Uterus (tissue), 4 donors: ENCODE data around the gene C19orf25. TPM values are rescaled to one million over a fixed set of nuclear protein-coding genes. Genes with fewer than 3 reads are reported as not detected.
"Not testable (repeated sequence)": the region's sequence is repeated elsewhere in the genome, so short reads cannot be mapped to it uniquely, and the experiment has no call there.

Source experiments
- DNase-seq, 2 donors: peaks; one replicate each; pipeline ENCODE4 v3.0.0-alpha.2; 2019 to 2020
- H3K27ac ChIP-seq, 2 donors: fragments of 200-600 bp; sonication (generic); 1 replicate in 1 of 2; 2 replicates in 1 of 2; pipeline ENCODE4 v1.5.1; 2016 to 2018
- H3K27me3 ChIP-seq, 2 donors: fragments of 200-600 bp; sonication (generic); one replicate each; pipeline ENCODE4 v1.5.1; 2018 to 2019; ENCODE audit warnings: control low read depth in 1 of 2
- H3K36me3 ChIP-seq, 2 donors: fragments of 200-600 bp; sonication (generic); one replicate each; pipeline ENCODE4 v1.5.1; 2019; ENCODE audit warnings: control low read depth in 1 of 2
- H3K4me1 ChIP-seq, 2 donors: fragments of 200-600 bp; sonication (generic); one replicate each; pipeline ENCODE4 v1.5.1; 2018 to 2019; ENCODE audit warnings: control low read depth in 1 of 2
- H3K4me3 ChIP-seq, 2 donors: fragments of 200-600 bp; sonication (generic); 1 replicate in 1 of 2; 2 replicates in 1 of 2; pipeline ENCODE4 v1.5.1; 2018 to 2019; ENCODE audit warnings: mild to moderate bottlenecking in 1 of 2
- H3K9me3 ChIP-seq, 2 donors: fragments of 200-600 bp; sonication (generic); one replicate each; pipeline ENCODE4 v1.5.1; 2019; ENCODE audit warnings: control low read depth in 1 of 2
- POLR2A ChIP-seq, 2 donors: fragments of 450-650 bp; IDR thresholded peaks; one replicate each; pipeline ENCODE4 v1.6.1; 2016; ENCODE audit warnings: antibody characterized with exemption in 2 of 2, mild to moderate bottlenecking in 1 of 2, moderate library complexity in 1 of 2
- intact Hi-C: fragments of 100-400 bp; cut with DNase I; formaldehyde crosslinking; loops from one replicate; pipeline ENCODE4 v1.15.1; 2023; ENCODE audit warnings: low total_unique reads
- total RNA-seq, 4 donors: library from RNA; depleted of rRNA in 3 of 4; stranded (reverse); fragments of >200 nt in 3 of 4; gene quantifications; one replicate each; pipeline versions ENCODE4 v1.1.0 to v1.2.4, GENCODE V29; 2014 to 2023
- TF ChIP-seq, protein P1 (sequence below), 4 experiments: fragments of 200-600 bp in 2 of 4; fragments of 450-650 bp in 2 of 4; sonication (generic) in 2 of 4; IDR thresholded peaks; one replicate each; pipeline ENCODE4 v1.5.1; 2016 to 2019; ENCODE audit warnings: antibody characterized with exemption in 4 of 4, mild to moderate bottlenecking in 2 of 4, moderate library complexity in 1 of 4
- donor health status: DM: yes; HTN: yes; CAD: no.

Gene C19orf25
- total RNA-seq, 4 donors from 2014 or later: 17.7 to 32.9 (median 28.9) TPM

GRCh38 chr19:1503925-1504773 lies 25.1 kb upstream of the C19orf25 start:
- H3K4me1 ChIP-seq: peaks cover 0 to 6% of the 10 kb centered on the region in 2 donors
- H3K27me3 ChIP-seq: no peaks in the 10 kb centered on the region
- TF ChIP-seq, protein P1, sequence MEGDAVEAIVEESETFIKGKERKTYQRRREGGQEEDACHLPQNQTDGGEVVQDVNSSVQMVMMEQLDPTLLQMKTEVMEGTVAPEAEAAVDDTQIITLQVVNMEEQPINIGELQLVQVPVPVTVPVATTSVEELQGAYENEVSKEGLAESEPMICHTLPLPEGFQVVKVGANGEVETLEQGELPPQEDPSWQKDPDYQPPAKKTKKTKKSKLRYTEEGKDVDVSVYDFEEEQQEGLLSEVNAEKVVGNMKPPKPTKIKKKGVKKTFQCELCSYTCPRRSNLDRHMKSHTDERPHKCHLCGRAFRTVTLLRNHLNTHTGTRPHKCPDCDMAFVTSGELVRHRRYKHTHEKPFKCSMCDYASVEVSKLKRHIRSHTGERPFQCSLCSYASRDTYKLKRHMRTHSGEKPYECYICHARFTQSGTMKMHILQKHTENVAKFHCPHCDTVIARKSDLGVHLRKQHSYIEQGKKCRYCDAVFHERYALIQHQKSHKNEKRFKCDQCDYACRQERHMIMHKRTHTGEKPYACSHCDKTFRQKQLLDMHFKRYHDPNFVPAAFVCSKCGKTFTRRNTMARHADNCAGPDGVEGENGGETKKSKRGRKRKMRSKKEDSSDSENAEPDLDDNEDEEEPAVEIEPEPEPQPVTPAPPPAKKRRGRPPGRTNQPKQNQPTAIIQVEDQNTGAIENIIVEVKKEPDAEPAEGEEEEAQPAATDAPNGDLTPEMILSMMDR (IDR thresholded peaks at IDR 0.05): no peak
- no peak for TF ChIP-seq POLR2A (IDR thresholded peaks at IDR 0.05)
- H3K36me3 ChIP-seq: no peaks in the 10 kb centered on the region
- H3K4me3 ChIP-seq: no peak overlapping the region
- no peaks in the 10 kb centered on the region for H3K9me3 ChIP-seq
- intact Hi-C loops: no loop called here
- DNase-seq: no peak
- H3K27ac ChIP-seq: no peak overlapping the region

GRCh38 chr19:1503089-1503924 lies 24.3 kb upstream of the C19orf25 start:
- TF ChIP-seq POLR2A (IDR thresholded peaks at IDR 0.05): no peak
- TF ChIP-seq, protein P1 (IDR thresholded peaks at IDR 0.05): peak; percentile 54 to 72 (median 64)
- no peak overlapping the region for H3K4me3 ChIP-seq
- H3K27ac ChIP-seq: no peak overlapping the region
- intact Hi-C loops: no loop called here
- DNase-seq: peak in 1 of 2 donors; percentile 61
- no peaks in the 10 kb centered on the region for H3K27me3 ChIP-seq
- peaks cover 0 to 6% of the 10 kb centered on the region in 2 donors for H3K4me1 ChIP-seq
- H3K36me3 ChIP-seq: no peaks in the 10 kb centered on the region
- no peaks in the 10 kb centered on the region for H3K9me3 ChIP-seq

DNA sequence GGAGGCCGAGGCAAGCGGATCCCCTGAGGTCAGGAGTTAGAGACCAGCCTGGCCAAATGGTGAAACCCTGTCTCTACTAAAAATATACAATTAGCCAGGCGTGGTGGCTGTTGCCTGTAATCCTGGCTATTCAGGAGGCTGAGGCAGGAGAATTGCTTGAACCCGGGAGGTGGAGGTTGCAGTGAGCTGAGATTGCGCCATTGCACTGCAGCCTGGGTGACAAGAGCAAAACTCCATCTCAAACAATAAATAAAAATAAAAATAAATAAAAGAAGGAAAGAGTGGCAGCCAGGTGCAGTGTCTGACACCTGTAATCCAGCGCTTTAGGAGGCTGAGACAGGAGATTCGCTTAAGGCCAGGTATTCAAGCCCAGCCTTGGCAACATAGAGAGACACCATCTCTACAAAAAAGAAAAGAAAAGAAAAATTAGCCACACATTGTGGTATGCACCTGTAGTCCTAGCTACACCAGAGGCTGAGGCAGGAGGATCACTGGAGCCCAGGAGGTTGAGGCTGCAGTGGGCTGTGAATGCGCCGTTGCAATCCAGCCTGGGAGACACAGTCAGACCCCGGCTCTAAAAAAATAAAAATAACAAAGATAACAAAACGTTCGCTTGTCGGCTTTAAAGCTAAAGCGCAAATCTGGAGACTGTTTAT lies 23.5 kb upstream of the C19orf25 start:
- Histone ChIP-seq H3K27ac (no peak overlapping the region), H3K4me3 (no peak overlapping the region), H3K4me1 (peaks cover 0 to 6% of the 10 kb centered on the region in 2 donors), H3K27me3 (no peaks in the 10 kb centered on the region), H3K36me3 (no peaks in the 10 kb centered on the region), H3K9me3 (no peaks in the 10 kb centered on the region)
- TF ChIP-seq, protein P1 (IDR thresholded peaks at IDR 0.05): no peak
- no peak for TF ChIP-seq POLR2A (IDR thresholded peaks at IDR 0.05)
- no peak for DNase-seq
- intact Hi-C loops: no loop called here

DNA sequence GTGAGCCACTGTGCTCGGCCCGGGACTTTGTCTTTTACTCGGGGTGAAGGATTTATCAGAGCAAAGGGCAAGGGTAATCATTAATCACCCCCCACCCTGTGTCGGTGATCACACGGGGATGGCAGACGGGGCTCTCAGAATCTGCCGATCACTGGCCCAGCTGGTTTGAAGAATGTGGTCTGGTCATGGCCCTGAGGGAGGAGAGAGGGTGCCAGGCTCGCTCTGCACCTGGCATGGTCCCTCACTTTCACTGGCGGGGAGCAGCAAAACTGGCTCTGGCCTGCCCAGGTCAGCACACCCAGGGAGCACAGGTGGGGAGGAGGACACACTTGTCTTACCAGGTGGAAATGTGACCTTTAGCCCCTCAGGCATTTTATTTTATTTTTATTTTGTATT lies 22.2 kb upstream of the C19orf25 start:
- H3K36me3 ChIP-seq: no peaks in the 10 kb centered on the region
- no peak for DNase-seq

DNA sequence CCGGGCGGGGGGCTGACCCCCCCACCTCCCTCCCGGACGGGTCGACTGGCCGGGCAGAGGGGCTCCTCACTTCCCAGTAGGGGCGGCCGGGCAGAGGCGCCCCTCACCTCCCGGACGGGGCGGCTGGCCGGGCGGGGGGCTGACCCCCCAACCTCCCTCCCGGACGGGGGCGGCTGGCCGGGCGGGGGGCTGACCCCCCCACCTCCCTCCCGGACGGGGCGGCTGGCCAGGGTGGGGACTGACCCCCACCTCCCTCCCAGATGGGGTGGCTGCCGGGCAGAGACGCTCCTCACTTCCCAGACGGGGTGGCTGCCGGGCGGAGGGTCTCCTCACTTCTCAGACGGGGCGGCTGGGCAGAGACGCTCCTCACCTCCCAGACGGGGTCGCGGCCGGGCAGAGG lies 20.2 kb upstream of the C19orf25 start:
- H3K27me3 ChIP-seq, H3K27ac ChIP-seq, DNase-seq, H3K9me3 ChIP-seq, H3K36me3 ChIP-seq, H3K4me1 ChIP-seq, H3K4me3 ChIP-seq, intact Hi-C loops: not testable (repeated sequence)

More for the DNA sequence above, 22.2 kb upstream of the C19orf25 start:
- Histone ChIP-seq H3K4me1 (peaks cover 0 to 6% of the 10 kb centered on the region in 2 donors), H3K27me3 (no peaks in the 10 kb centered on the region), H3K27ac (no peak overlapping the region), H3K4me3 (no peak overlapping the region), H3K9me3 (no peaks in the 10 kb centered on the region)
- intact Hi-C loops: no loop called here
- no peak for TF ChIP-seq POLR2A (IDR thresholded peaks at IDR 0.05)
- TF ChIP-seq, protein P1 (IDR thresholded peaks at IDR 0.05): no peak
